GM21367 (cell line): Measurements from ENCODE around the gene CFDP1.
A peak's percentile ranks its signal among the peaks of the same experiment; 100 is the strongest.

ENCODE experiments used
- ATAC-seq: cut with Tn5 transposase; IDR thresholded peaks from one replicate; pipeline ENCODE4 v1.9.1; 2021; ENCODE audit not compliant: unreplicated experiment

Gene CFDP1

DNA sequence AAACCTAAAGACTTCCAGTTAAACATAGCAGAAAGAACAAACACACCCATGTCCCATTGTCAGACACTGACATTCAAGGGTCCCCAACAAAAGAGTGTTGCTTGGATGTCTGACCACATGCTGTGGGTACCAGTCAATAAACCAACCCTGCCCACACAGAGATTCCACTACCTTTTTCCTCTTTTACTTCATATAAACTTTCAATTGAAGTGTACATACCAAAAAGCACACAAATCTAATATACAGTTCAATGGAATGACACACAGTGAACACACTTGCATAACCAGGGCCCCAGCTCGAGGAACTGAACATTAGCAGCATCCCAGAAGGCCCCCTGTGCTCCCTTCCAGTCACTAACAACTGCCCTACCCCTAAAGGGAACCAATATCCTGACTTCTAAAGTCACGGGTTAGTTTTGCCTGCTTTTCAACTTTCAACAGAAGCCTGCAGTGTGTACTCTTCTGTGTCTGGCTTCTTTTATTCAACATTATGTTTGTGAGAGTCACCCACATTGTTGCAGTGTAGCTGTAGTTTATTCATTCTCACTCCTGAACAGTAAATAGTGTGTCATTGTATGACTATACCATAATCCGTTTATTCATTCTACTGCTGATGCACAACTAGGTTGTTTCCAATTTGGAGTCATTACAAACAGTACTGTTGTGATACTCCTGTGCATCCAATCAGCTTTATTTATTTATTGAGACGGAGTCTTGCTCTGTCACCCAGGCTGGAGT is 18.0 kb downstream of the CFDP1 start:
- ATAC-seq, result no peak

GRCh38 chr16:75413951-75414350 is 19.4 kb downstream of the CFDP1 start:
- no peak for ATAC-seq

- ATAC-seq, result no peak
These were observed 26.4 kb downstream of the CFDP1 start for GRCh38 chr16:75406943-75407342.

- no peak for ATAC-seq
These were observed 30.4 kb downstream of the CFDP1 start for GRCh38 chr16:75402821-75403475.

DNA sequence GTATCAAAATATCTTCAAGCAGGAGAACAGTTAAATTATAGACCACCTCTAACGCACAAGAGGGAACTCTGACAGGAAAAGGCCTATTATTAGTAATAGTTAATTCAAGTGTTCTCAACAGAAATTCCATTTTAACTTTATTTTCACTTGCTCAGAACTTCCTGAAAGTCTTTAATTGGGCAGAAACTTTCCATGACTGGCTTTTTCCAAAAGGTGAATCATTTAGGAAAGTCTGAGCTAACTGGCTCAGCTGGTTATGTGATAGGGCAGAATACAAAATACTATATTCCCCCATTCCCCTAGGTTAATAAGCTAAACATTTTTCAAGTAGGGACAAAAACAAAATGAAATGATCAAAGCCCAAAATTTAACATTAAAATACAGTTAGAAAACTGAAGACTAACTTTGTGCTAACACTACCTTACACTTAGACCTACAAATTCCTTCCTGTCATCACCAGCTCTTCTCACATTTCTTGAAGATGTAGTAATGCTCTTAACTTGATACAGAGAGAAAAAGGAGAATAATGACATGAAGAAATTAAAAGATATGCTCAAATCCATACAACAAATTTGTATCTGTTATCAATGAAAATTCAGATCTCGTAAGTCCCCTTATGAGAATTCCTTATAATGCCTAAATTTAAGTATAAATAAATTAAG is 31.0 kb downstream of the CFDP1 start:
- ATAC-seq, result no peak

DNA sequence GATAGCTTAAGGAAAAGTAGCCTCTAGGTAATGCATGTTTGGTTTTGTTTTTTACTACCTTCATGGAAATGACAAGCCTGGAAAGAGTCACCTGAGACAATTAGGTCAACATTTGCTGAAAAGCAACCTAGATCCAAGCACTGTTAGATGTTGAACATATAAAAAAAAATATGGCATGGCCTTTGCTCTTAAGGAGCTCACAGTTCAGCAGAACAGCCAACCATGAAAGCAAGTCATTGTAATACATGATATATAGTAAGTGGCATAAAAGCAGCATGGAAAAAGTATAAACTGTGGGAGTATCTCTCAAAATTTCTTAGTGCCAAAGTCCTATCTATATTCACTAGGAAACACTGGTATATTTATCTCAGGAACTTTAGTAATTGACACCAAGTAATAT is 31.6 kb downstream of the CFDP1 start:
- ATAC-seq, result no peak

GRCh38 chr16:75398333-75398732 is 35.0 kb downstream of the CFDP1 start:
- no peak for ATAC-seq

DNA sequence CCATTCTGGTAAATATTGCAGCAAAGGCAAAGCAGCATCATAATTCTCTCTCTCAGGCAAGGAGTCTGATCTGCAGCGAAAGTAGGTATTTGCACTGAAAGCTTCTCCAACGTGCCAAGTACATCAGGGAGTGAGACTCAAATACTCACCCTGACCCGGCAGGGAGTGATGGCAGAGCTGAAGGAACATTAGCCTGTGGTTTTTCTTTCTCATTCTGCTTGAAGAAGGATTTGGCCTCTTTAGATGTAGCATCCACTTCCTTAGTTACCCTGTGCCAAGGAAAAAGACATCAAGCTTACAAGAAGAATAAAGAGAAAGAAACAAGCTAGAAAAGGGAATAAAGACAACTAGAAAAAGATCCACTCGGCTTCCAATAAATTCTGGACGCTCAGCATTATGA is 38.4 kb downstream of the CFDP1 start:
- ATAC-seq, result no peak

- ATAC-seq, result no peak
These were observed 40.4 kb downstream of the CFDP1 start for GRCh38 chr16:75392906-75393305.

DNA sequence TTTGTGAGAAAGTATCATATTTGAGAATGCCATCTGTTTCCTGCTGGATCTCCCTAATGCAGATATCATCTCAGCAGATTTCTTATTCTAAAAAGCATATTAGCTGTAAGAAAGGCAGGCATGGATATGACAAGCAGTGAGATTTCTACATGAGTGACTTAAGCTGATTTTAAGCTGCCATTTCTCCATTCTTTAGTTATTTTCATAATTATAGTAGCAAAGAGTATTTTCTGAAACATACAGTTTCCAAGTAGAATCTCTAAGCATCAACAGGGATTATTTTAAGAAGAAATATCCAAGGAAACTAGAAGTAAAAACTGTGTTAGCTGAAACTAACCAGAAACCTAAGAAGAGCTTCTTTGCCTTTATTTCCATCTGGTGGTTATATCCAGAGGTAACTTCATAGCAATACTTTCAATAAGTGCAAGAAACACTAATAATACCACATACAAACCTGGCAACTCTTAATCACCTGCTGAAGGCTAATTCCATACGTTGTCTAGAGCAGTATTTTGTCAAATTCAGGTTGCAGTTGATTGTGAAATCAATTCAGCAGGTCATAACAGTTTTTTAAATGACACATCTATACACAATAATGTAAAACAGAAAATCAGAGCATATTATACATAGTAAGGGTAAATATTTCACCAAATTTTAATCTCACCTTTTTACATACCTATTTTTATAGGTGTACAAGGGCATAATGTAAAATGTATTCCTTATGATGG is 42.2 kb downstream of the CFDP1 start:
- ATAC-seq, result no peak

- no peak for ATAC-seq
These were observed 44.1 kb downstream of the CFDP1 start for GRCh38 chr16:75389096-75389690.

GRCh38 chr16:75387951-75388350 is 45.4 kb downstream of the CFDP1 start:
- ATAC-seq, result no peak

GRCh38 chr16:75385507-75386152 is 47.7 kb downstream of the CFDP1 start:
- no peak for ATAC-seq

DNA sequence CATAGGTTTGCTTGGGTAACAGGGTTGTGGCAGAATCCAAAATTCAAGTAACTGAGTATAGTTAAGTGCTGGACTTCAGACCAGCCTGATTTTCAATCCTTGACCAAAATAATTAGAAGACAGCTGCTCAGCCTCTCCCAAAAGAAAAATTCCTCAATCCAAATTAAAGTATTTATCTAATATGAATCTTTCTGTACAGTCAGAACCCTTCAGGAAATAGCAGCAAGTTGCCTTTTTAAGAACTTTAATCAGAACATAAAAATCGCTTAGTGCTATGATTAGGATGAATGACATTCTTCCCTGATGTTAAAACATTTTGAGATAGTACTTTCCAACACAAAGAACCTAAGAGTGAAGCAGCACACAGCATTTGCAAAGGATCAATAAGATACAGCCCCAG is 50.2 kb downstream of the CFDP1 start:
- ATAC-seq, result no peak

DNA sequence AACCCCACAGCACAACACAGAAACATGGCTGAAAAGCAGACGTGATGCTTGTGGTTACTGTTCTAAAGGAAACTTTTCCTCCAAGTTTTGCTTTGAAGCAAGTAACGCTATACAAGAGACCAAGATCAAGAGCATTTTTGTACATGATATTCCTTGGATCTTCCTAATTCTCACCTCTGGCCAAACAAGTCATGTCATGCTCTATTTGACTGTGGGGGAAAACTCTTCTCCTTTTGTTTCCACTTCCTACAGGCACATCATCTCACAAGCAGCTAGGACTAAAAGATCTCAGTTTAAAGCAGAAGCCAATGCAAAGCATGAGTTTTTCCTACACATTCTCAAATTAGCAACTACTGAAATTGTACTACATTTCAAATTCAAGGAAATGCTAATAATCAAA is 50.7 kb downstream of the CFDP1 start:
- no peak for ATAC-seq

DNA sequence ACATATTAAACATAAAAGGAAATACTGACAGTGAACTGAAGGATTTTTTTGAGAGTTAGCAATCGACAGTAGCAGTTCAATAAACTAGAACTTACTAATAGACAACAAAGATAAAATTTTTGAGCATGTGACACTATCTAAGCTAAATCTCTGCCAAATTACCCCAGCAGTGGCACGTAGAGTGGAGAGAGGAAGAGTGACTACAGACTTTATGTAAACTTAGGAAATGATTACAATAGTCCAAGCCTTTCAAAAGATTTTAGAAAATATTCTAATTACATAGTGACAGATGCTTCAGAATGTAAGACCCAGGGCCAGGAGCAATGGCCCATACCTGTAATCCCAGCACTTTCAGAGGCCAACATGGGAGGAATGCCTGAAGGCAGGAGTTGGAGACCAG is 52.4 kb downstream of the CFDP1 start:
- no peak for ATAC-seq

DNA sequence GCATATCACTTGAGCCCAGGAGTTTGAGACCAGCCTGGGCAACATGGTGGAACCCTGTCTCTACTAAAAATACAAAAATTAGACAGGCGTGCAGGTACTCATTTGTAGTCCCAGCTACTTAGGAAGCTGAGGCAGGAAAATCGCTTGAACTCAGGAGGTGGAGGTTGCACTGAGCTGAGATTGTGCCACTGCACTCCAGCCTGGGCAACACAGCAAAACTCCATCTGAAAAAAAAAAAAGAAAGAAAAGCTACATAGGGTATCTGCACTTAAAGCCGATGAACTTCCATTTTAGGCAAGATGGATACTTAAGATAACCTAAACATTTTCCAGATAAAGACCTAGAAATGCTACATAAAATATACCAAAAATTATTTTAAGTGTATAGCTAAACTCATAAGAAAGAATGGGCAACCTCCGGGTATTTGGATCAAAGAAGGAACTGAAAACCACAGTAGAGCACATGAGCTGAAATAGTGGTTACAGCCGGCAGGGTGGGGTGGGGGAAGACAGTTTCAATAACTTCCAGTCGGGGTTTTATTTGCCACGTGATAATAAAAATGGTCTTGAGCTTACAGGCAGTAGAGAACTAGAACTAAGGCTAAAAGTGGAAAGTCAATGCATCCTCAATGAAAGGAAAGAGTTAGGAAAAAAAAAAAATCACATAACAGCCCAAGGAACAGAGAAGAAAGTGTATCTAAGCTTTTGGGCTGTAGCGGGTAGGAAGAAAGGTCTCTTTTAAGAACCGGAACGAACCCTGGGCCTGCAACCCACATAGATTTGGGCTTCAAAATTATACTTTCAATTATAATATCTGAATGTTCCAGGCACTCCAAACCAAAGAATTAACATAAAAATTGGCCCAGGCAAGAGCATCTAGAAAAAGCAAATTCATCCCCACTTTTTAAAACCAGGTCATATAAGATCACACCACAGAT is 53.1 kb downstream of the CFDP1 start:
- peak; percentile 82 for ATAC-seq

GRCh38 chr16:75379339-75379738 is 54.0 kb downstream of the CFDP1 start:
- peak; percentile 49 for ATAC-seq

- no peak for ATAC-seq
These were observed 54.7 kb downstream of the CFDP1 start for GRCh38 chr16:75378616-75379015.
